Stimulated activated CD4-positive, alpha-beta T cell treated with anti-CD3 and anti-CD28 coated beads, Interleukin-4, amount 100 ng/mL, for 4 hours (primary cell): ENCODE results near the gene ABHD5.

Experiments
- DNase-seq, 2 experiments: peaks; one replicate each; pipeline ENCODE4 v3.0.0-alpha.2; 2020

Gene ABHD5

DNA sequence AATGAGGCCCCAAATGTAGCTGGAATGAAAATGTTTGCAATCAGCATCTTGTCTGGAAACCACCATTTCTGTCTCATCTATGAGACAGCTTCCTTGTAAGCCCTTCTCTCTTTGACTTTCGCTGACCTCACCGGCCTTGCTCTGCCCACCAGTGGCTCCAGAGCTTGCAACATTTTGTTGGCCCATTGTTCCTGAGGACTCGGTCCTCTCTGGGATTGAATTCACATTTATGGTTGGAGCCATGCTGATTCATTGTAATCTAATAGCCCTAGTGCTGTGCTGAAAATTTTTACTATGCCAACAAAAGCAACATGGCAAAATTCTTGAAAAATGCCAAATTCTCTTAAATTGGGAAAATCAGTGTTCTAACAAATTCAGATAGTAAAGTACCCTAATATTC lies 37.2 kb downstream of the ABHD5 start:
- no peak for DNase-seq

- no peak for DNase-seq
Measured at GRCh38 chr3:43728476-43728875, 37.7 kb downstream of the ABHD5 start.

DNA sequence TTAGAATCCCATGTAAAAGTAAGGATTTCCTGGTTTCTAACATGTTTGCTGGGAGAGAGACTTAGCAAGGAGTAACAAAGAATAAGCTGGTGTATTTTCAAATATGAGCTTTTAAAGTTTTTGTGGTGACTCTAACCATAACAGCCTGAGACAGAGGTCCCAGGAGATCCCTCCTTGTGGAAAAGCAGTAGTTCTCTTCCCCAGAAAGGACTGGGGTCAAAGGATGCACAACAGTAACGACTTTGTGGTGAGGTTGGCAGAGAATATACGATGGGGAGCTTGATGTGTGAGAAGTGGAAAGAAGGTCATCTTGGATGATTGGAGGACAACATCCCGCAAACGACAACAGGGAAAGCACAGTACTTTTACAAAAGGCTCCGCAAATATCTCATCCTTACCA lies 38.2 kb downstream of the ABHD5 start:
- DNase-seq = no peak

DNA sequence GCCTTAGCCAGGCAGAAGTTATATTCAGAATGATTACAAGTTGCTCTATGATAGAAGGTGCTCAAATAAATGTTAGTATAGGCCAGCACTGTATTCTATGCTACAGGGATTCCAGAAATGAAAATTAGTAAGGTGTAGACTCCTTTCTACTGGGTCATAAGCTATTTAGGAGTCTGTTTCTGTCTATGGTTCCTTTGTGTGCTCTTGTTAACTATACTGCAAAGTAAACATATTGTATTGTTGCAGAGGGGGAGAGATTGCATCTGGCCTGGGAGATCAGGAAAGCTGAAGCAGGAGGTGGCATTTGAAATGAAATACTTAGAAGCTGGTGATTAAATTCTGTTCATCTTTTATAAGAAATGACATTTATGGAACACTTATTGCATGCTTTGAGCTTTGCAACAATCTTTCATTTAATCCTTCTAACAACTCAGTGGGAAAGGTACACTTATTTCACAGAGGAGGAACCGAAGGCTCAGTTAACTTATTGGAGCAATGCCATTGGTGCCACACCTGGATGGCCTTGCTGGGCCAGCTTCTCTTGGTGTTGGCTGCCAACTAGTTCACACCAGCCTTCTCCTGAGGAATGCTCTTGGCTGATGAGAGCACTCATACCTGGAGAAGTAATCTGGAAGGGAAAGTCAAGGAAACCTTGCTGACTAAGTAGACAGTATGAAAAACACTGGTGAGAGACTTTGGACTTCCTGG lies 39.1 kb downstream of the ABHD5 start:
- no peak for DNase-seq

DNA sequence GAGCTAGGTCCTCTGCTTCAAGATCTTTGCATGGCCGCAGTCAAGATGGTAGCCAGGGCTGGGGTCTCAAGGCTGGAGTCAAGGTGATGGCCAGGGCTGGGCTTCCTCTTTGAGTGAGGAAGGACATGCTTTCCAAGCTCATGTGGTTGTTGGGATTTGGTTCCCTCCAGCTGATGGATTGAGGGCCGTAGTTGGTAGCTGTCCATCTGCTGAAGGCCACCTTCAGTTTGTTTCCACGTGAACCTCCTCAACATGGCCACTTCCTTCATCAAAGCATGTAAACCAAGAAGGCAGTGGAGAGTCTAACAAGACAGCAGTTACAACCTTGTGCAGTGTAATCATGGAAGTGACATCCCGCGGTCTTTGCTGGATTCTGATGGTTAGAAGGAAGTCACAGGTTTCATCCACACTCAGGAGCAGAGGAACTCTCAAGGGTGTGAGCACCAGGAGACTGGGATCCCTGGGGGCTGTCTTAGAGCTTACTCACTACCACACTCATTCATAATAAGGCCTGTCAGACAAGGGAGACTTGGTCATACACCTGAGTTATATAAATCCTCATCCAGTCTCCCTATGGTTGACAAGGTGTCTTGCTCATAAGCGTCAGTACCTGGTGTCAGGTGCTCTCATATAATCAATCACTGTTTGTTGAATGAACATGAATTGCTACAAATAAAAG lies 42.1 kb downstream of the ABHD5 start:
- DNase-seq = no peak

- DNase-seq = no peak
Measured at GRCh38 chr3:43733459-43734384, 43.0 kb downstream of the ABHD5 start.

GRCh38 chr3:43734685-43735084 lies 43.9 kb downstream of the ABHD5 start:
- DNase-seq = no peak

- no peak for DNase-seq
Measured at GRCh38 chr3:43735618-43736017, 44.9 kb downstream of the ABHD5 start.

- no peak for DNase-seq
Measured at GRCh38 chr3:43736558-43737440, 46.1 kb downstream of the ABHD5 start.

- DNase-seq = no peak
Measured at GRCh38 chr3:43738305-43738704, 47.6 kb downstream of the ABHD5 start.

DNA sequence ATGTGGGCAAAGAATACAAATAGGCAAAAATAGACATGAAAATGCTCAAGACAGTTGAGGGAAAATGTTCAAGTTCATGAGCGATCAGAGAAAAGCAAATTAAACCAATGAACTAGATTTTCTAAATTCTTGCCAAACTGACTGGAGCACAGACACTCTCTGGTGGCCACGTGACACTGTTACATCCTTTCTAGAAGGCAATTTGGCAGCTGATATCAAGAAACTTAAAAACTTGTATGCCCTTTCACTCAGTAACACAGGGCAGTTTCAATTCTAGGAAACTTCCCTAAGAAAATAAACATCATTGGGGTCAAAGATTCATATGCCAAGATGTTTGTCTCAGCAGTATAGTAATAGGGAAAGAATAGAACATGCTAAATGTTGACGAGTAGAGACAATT lies 52.2 kb downstream of the ABHD5 start:
- no peak for DNase-seq

DNA sequence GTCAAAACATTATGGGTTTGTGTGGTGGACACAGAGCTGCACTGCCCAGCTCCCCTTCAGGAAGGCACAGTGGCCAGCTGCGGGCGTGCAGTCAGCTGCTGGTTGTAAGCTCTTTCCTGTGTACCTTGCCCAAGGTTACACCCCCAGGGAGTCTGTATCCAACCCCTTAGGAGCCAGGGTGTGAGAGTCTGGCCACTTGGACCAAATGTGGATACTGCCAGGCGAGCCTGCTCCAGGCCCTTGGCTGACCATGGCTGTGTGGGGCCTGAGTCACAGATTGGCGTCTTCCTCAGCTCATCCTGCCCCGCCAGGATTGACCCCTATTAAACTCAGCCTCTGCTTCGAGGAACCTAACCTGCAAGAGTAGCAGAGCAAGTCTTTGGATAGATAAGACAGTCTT lies 56.9 kb downstream of the ABHD5 start:
- DNase-seq = no peak

- DNase-seq = no peak
Measured at GRCh38 chr3:43748179-43748578, 57.4 kb downstream of the ABHD5 start.

DNA sequence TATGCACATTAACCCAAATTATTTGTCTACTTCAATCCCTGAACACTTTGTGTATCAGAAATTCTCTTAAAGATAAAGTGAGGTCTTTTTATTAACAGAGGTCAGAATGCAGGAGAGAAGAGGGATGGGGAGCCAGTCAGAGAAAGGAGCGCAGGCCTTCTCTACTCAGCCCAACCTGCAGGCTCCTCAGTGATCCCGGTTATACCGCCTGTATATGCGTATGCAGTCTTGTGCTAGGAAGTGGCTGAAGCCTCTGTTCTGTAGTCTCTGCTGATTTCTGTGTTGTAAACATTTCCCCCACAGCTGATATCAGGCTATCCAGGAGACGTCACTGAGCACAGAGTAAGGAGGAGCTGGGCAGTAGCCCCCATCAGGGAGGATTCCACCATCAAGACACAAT lies 57.9 kb downstream of the ABHD5 start:
- no peak for DNase-seq

- DNase-seq = no peak
Measured at GRCh38 chr3:43752905-43753304, 62.2 kb downstream of the ABHD5 start.

DNA sequence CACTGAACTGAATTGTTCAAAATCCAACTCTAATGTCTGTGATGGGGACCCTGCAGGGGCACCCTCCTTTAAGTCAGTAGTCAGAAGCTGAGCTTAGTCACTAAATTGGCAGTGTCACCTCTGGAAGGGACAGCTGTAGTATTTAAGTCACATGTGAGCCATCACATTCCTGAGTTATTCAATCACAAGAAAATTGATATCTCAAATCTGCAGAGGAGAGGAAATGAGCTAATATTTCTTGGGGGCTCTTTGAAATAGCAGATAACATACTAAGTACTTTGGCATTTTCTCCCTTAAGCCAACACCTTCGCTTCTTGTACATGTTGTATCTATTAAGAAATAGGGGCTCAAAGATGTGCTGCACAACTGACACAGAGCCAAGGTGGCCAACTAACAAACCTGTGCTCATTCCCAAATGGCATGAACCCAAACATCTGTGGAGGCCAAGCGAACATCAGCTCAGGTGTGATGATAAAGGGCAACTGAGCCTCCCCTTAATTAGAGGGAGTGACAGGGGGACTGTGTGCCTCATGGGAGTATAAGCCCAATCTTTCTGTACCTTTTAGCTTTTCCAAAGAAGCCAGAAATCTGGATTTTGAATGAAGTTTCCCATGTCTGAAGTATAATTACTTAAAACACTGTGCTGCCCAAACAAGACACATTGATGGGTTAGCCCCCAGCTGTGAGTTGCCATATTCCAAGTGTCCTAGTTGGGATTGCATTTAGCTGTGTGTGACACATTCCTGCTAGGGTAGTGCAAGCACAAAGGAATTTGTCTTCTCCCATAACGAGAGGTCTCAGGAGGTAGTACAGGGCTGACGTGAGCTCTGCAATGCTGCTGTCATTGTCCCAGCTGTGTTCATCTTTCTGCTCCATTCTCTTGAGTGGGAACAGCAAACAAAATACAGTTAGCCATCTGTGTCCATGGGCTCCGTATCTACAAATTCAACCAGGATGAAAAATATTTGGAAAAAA lies 63.3 kb downstream of the ABHD5 start:
- no peak for DNase-seq

DNA sequence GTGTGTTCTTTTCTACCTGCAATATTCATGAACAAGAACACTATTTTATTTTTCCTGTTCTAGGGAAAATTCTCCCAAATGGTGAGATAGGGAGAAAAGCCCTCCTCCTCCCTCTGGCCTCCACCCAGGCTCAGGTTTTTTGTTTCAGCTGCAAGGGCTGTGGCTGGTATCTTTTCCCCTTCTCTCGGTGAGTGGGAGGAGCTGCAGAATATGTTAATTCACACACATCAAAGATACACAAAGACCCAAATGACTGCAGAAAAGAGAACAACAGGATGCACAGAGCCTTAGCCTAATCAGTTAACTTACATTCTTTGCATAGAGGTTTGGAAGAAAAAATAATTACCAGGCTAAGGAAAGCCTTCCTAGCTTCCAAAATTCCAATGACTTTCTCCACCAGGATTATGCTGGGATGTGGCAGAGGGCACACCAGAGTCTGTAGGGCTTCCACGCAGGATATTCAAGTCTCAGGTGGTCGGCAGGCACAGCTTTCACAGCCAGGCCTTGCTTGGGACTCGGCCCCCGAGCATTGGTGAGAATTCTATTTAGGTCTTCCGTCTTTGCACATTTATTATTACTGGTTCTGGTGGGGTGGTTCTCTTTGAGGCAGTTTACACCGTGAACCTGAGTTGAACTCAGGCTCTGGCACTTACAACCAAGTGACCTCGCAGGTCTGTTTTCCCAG lies 64.9 kb downstream of the ABHD5 start:
- DNase-seq = no peak

- no peak for DNase-seq
Measured at GRCh38 chr3:43757666-43758321, 67.1 kb downstream of the ABHD5 start.

DNA sequence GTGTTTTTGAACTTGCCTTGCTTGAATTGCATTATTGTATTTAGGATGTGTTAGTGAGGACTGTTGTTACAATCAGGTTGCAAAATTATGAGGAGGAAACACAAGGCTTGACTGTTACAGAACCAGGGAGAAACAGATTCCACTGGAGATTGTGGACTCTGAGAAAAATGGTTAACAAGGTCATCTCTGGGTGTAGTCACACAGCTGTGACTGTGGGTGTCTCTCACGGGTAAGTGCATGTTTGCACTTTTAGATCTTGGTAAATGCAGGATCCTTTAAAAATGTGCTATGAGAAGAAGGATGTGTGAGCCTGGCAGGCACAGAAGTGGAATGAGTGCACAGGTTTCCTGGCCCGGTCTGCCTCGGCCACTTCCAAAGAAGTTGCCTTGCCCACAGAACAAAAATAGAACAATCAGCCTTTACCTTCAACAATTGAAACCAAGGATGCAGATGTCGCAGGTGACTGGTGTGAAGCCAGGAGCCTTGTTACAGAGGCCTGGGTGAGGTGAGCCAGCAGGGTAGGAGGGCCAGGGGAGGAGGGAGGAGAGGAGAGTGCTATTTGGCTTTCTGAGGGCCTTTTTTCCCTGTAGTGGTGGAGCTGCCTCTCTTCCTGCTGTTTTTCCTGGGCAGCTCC lies 68.0 kb downstream of the ABHD5 start:
- no peak for DNase-seq

- DNase-seq = no peak
Measured at GRCh38 chr3:43759297-43759782, 68.6 kb downstream of the ABHD5 start.
